H9 (cell line): ENCODE results near the gene SACM1L. TPM values are rescaled to one million over a fixed set of nuclear protein-coding genes. Genes with fewer than 3 reads are reported as not detected.

ENCODE experiments used
- DNase-seq: peaks from one replicate; pipeline ENCODE4 v3.0.0-alpha.2; 2017
- H2AFZ ChIP-seq: one replicate; pipeline ENCODE4 v1.6.1; 2013; ENCODE audit warnings: mild to moderate bottlenecking, low read length, control low read depth, moderate library complexity
- H2AK5ac ChIP-seq: 2 replicates; pipeline ENCODE4 v1.6.1; 2013; ENCODE audit warnings: low read length, control low read depth, mixed read lengths; ENCODE audit not compliant: insufficient read length
- H2BK120ac ChIP-seq: one replicate; pipeline ENCODE4 v1.6.1; 2013; ENCODE audit warnings: low read depth, mild to moderate bottlenecking, low read length, control low read depth, inconsistent platforms; ENCODE audit not compliant: poor library complexity, severe bottlenecking
- H2BK12ac ChIP-seq: 2 replicates; pipeline ENCODE4 v1.6.1; 2013; ENCODE audit warnings: low read length, control low read depth, mixed read lengths, low read depth; ENCODE audit not compliant: insufficient read length
- H2BK15ac ChIP-seq: 2 replicates; pipeline ENCODE4 v1.6.1; 2013; ENCODE audit warnings: low read depth, low read length, control low read depth
- H2BK20ac ChIP-seq: one replicate; pipeline ENCODE4 v1.6.1; 2013; ENCODE audit warnings: low read depth, mild to moderate bottlenecking, low read length, control low read depth, inconsistent platforms; ENCODE audit not compliant: poor library complexity, severe bottlenecking
- H2BK5ac ChIP-seq: 2 replicates; pipeline ENCODE4 v1.6.1; 2013; ENCODE audit warnings: low read length, control low read depth, mixed read lengths; ENCODE audit not compliant: insufficient read length
- H3K14ac ChIP-seq: 2 replicates; pipeline ENCODE4 v1.6.1; 2013; ENCODE audit warnings: low read length, control low read depth; ENCODE audit not compliant: insufficient read depth
- H3K18ac ChIP-seq: 2 replicates; pipeline ENCODE4 v1.6.1; 2013; ENCODE audit warnings: low read depth, mild to moderate bottlenecking, mixed read lengths, low read length, control low read depth; ENCODE audit not compliant: insufficient read length
- H3K23ac ChIP-seq: 2 replicates; pipeline ENCODE4 v1.6.1; 2013; ENCODE audit warnings: low read length, control low read depth, mixed read lengths, low read depth; ENCODE audit not compliant: insufficient read length
- H3K23me2 ChIP-seq: 2 replicates; pipeline ENCODE4 v1.6.1; 2013; ENCODE audit warnings: low read depth, mild to moderate bottlenecking, mixed read lengths, low read length, control low read depth; ENCODE audit not compliant: insufficient read length, poor library complexity, severe bottlenecking
- H3K27ac ChIP-seq: 2 replicates; pipeline ENCODE4 v1.5.1; 2013; ENCODE audit warnings: low read length, control low read depth, mixed read lengths, low read depth; ENCODE audit not compliant: insufficient read length
- H3K27me3 ChIP-seq: 2 replicates; pipeline ENCODE4 v1.6.1; 2013; ENCODE audit warnings: low read length, control low read depth, inconsistent platforms; ENCODE audit not compliant: insufficient read depth
- H3K4ac ChIP-seq: 2 replicates; pipeline ENCODE4 v1.6.1; 2013; ENCODE audit warnings: low read depth, mild to moderate bottlenecking, control low read depth, inconsistent platforms, low read length, moderate library complexity
- H3K4me1 ChIP-seq: 2 replicates; pipeline ENCODE4 v1.6.1; 2013; ENCODE audit warnings: low read length, control low read depth, inconsistent platforms; ENCODE audit not compliant: insufficient read depth
- H3K4me2 ChIP-seq: 2 replicates; pipeline ENCODE4 v1.6.1; 2013; ENCODE audit warnings: low read length, control low read depth, mixed read lengths; ENCODE audit not compliant: insufficient read length, insufficient read depth
- H3K56ac ChIP-seq: 2 replicates; pipeline ENCODE4 v1.6.1; 2013; ENCODE audit warnings: low read depth, mild to moderate bottlenecking, mixed read lengths, low read length, control low read depth; ENCODE audit not compliant: insufficient read length
- H3K79me1 ChIP-seq: 2 replicates; pipeline ENCODE4 v1.6.1; 2013; ENCODE audit warnings: low read depth, mild to moderate bottlenecking, moderate library complexity, low read length, control low read depth, inconsistent platforms; ENCODE audit not compliant: insufficient read depth, poor library complexity, severe bottlenecking
- H3K79me2 ChIP-seq: 2 replicates; pipeline ENCODE4 v1.6.1; 2013; ENCODE audit warnings: low read length, control low read depth, inconsistent platforms; ENCODE audit not compliant: insufficient read depth
- H3K9ac ChIP-seq: 2 replicates; pipeline ENCODE4 v1.6.1; 2013; ENCODE audit warnings: low read length, control low read depth, mixed read lengths; ENCODE audit not compliant: insufficient read length; ENCODE audit errors: extremely low read depth
- H3K9me3 ChIP-seq: one replicate; pipeline ENCODE4 v1.6.1; 2013; ENCODE audit warnings: low read depth, low read length, inconsistent platforms; ENCODE audit not compliant: control insufficient read depth
- H3T11ph ChIP-seq: one replicate; pipeline ENCODE4 v1.6.1; 2013; ENCODE audit warnings: mild to moderate bottlenecking, low read length, control low read depth, inconsistent platforms
- H4K20me1 ChIP-seq: one replicate; pipeline ENCODE4 v1.6.1; 2013; ENCODE audit not compliant: control insufficient read depth, insufficient read length, insufficient read depth
- H4K5ac ChIP-seq: 2 replicates; pipeline ENCODE4 v1.6.1; 2013; ENCODE audit warnings: low read depth, mild to moderate bottlenecking, mixed read lengths, low read length, control low read depth; ENCODE audit not compliant: insufficient read length
- H4K8ac ChIP-seq: replicated peaks from 2 replicates; pipeline ENCODE4 v1.6.1; 2013; ENCODE audit warnings: low read length, control low read depth, mixed read lengths, low read depth; ENCODE audit not compliant: insufficient read length
- H4K91ac ChIP-seq: 2 replicates; pipeline ENCODE4 v1.6.1; 2013; ENCODE audit warnings: low read depth, mild to moderate bottlenecking, moderate library complexity, mixed read lengths, low read length, control low read depth; ENCODE audit not compliant: insufficient read length
- H3K27ac Mint-ChIP-seq, 3 experiments: 2 replicates in 2 of 3; 3 replicates in 1 of 3; pipeline ENCODE4 v1.8.0; 2020 to 2021; ENCODE audit warnings: mixed read lengths in 3 of 3, mild to moderate bottlenecking in 1 of 3, moderate library complexity in 1 of 3
- H3K27me3 Mint-ChIP-seq: 2 replicates; pipeline ENCODE4 v1.8.0; 2021; ENCODE audit warnings: low read depth, mild to moderate bottlenecking, moderate library complexity, mixed read lengths
- H3K36me3 Mint-ChIP-seq, 3 experiments: 2 replicates in 2 of 3; 3 replicates in 1 of 3; pipeline ENCODE4 v1.8.0; 2020 to 2021; ENCODE audit warnings: low read depth in 3 of 3, mixed read lengths in 3 of 3; ENCODE audit not compliant: insufficient read depth in 1 of 3
- H3K4me1 Mint-ChIP-seq, 2 experiments: 2 replicates each; pipeline ENCODE4 v1.8.0; 2020; ENCODE audit warnings: mixed read lengths in 2 of 2
- H3K4me3 Mint-ChIP-seq, 2 experiments: 2 replicates in 1 of 2; 3 replicates in 1 of 2; pipeline ENCODE4 v1.8.0; 2020 to 2021; ENCODE audit warnings: mild to moderate bottlenecking in 2 of 2, mixed read lengths in 2 of 2, moderate library complexity in 1 of 2
- H3K9me3 Mint-ChIP-seq, 2 experiments: 2 replicates in 1 of 2; 3 replicates in 1 of 2; pipeline ENCODE4 v1.8.0; 2020; ENCODE audit warnings: mild to moderate bottlenecking in 2 of 2, mixed read lengths in 2 of 2, moderate library complexity in 1 of 2
- CTCF ChIP-seq: fragments of 200-600 bp; sonication (generic); conservative IDR thresholded peaks from 3 replicates; pipeline ENCODE4 v1.8.0; 2021; ENCODE audit warnings: antibody characterized with exemption, mild to moderate bottlenecking
- WGBS: extraction: QIAGEN DNeasy Blood & Tissue Kit; methylation state at CpG from one replicate; pipeline ENCODE4 v1.1.7; 2013; ENCODE audit warnings: missing lambda C conversion rate, low lambda C conversion rate, mixed read lengths; ENCODE audit not compliant: insufficient read length; ENCODE audit errors: extremely low coverage; 5-methylcytosine and 5-hydroxymethylcytosine counted together
- total RNA-seq: library from RNA; stranded (reverse); gene quantifications from 2 replicates; pipeline ENCODE4 v1.2.1, GENCODE V29; 2021

SACM1L gene
- total RNA-seq, 1 experiment from 2014 or later = 52.8 TPM

- H3K4me1 Mint-ChIP-seq = peaks cover 17 to 20% of the 10 kb centered on the region in 2 experiments
- H3K9ac ChIP-seq = no peak overlapping the region
These were observed 88.7 kb downstream of the SACM1L start for GRCh38 chr3:45777746-45778386.

More at GRCh38 chr3:45777746-45778386, 88.7 kb downstream of the SACM1L start:
- Histone ChIP-seq H4K91ac (no peak overlapping the region), H3K27ac (no peak overlapping the region), H2BK15ac (no peak overlapping the region), H3K56ac (no peak overlapping the region), H3K27me3 (0 out of 2 replicates have a peak, but pooled peaks cover 2% of the 10 kb centered on the region), H2BK20ac (no peak overlapping the region), H2AK5ac (no peak overlapping the region), H4K20me1 (no peaks in the 10 kb centered on the region), H2BK12ac (no peak overlapping the region), H3K79me1 (no peaks in the 10 kb centered on the region), H4K8ac (no peak overlapping the region), H3K23ac (no peak overlapping the region), H3T11ph (no peak overlapping the region), H2BK120ac (no peak overlapping the region), H3K23me2 (no peaks in the 10 kb centered on the region), H3K18ac (no peak overlapping the region), H3K9me3 (no peaks in the 10 kb centered on the region), H3K4ac (no peak overlapping the region), H4K5ac (no peak overlapping the region), H3K4me2 (no peak overlapping the region), H3K4me1 (no peaks in the 10 kb centered on the region), H2BK5ac (no peak overlapping the region), H3K79me2 (no peaks in the 10 kb centered on the region), H3K14ac (no peak overlapping the region; the same call in 1 of the 2 replicates), H2AFZ (no peak overlapping the region)
- peak; percentile 16 for DNase-seq
- no peak for TF ChIP-seq CTCF
- no peaks in the 10 kb centered on the region; the same call in 1 of the 2 replicates for H3K27me3 Mint-ChIP-seq
- H3K9me3 Mint-ChIP-seq = no peaks in the 10 kb centered on the region; a peak in 1 of 5 replicates
- no peaks in the 10 kb centered on the region; a peak in 1 of 7 replicates for H3K36me3 Mint-ChIP-seq
- no peak overlapping the region for H3K4me3 Mint-ChIP-seq
- whole genome bisulfite sequencing = no CpG with 5 or more reads among the region's 11 CpGs
- H3K27ac Mint-ChIP-seq = no peak overlapping the region; a peak in 1 of 7 replicates
